ENCODE measurements around the gene HERC2.

Gene HERC2

GRCh38 chr15:28079313-28079969 lies 242.5 kb downstream of the HERC2 start:
- Mint-ChIP-seq H3K4me3 (no peak overlapping the region), H3K4me1 (no peaks in the 10 kb centered on the region), H3K36me3 (no peaks in the 10 kb centered on the region), H3K27me3 (peaks cover 19 to 23% of the 10 kb centered on the region in 2 donors), H3K27ac (no peak overlapping the region), H3K9me3 (peaks cover 0 to 6% of the 10 kb centered on the region in 2 donors)
- ATAC-seq (replicated peaks): no peak
- DNase-seq: no peak

- Mint-ChIP-seq H3K4me3 (no peak overlapping the region), H3K27me3 (peaks cover 15 to 16% of the 10 kb centered on the region in 2 donors), H3K9me3 (peaks cover 0 to 3% of the 10 kb centered on the region in 2 donors), H3K27ac (no peak overlapping the region), H3K36me3 (no peaks in the 10 kb centered on the region), H3K4me1 (no peaks in the 10 kb centered on the region)
- ATAC-seq (replicated peaks) (no peak), DNase-seq (no peak)
Observed at GRCh38 chr15:28078191-28078719, 243.7 kb downstream of the HERC2 start.

- Mint-ChIP-seq H3K27me3 (peaks cover 16 to 20% of the 10 kb centered on the region in 2 donors), H3K4me1 (no peaks in the 10 kb centered on the region), H3K9me3 (no peaks in the 10 kb centered on the region), H3K4me3 (no peak overlapping the region), H3K27ac (no peak overlapping the region), H3K36me3 (no peaks in the 10 kb centered on the region)
- no peak for DNase-seq
- ATAC-seq (replicated peaks): no peak
Observed at GRCh38 chr15:28075573-28075972, 246.4 kb downstream of the HERC2 start.

- DNase-seq: no peak
- peaks cover 14 to 27% of the 10 kb centered on the region in 2 donors for H3K27me3 Mint-ChIP-seq
- no peak for ATAC-seq (replicated peaks)
- H3K4me1 Mint-ChIP-seq: no peaks in the 10 kb centered on the region
- peaks cover 3 to 5% of the 10 kb centered on the region in 2 donors for H3K9me3 Mint-ChIP-seq
- no peak overlapping the region for H3K27ac Mint-ChIP-seq
- H3K36me3 Mint-ChIP-seq: no peaks in the 10 kb centered on the region
- H3K4me3 Mint-ChIP-seq: no peak overlapping the region
Observed at GRCh38 chr15:28068930-28069329, 253.0 kb downstream of the HERC2 start.

GRCh38 chr15:28066231-28066630 lies 255.7 kb downstream of the HERC2 start:
- Mint-ChIP-seq H3K4me1 (no peaks in the 10 kb centered on the region), H3K4me3 (no peak overlapping the region), H3K9me3 (peaks cover 4 to 14% of the 10 kb centered on the region in 2 donors), H3K27ac (no peak overlapping the region), H3K36me3 (no peaks in the 10 kb centered on the region), H3K27me3 (peaks cover 14 to 23% of the 10 kb centered on the region in 2 donors)
- DNase-seq (no peak), ATAC-seq (replicated peaks) (no peak)
